Brain microvascular endothelial cell (primary cell): Measurements from ENCODE around the gene PPIC.

ENCODE experiments used
- DNase-seq: peaks from one replicate; pipeline ENCODE4 v3.0.0-alpha.2; 2020
- H3K27ac ChIP-seq: fragments of 250-450 bp; sonication (Bioruptor Pico); 2 replicates; pipeline ENCODE4 v1.5.1; 2020; ENCODE audit warnings: mild to moderate bottlenecking, moderate library complexity
- H3K27me3 ChIP-seq: fragments of 250-450 bp; sonication (Bioruptor Pico); replicated peaks from 2 replicates; pipeline ENCODE4 v1.5.1; 2020; ENCODE audit warnings: mild to moderate bottlenecking
- H3K36me3 ChIP-seq: fragments of 250-450 bp; sonication (Bioruptor Pico); replicated peaks from 2 replicates; pipeline ENCODE4 v1.5.1; 2020; ENCODE audit warnings: mild to moderate bottlenecking
- H3K4me3 ChIP-seq: 2 replicates; pipeline ENCODE4 v1.5.1; 2011; ENCODE audit warnings: low read depth, mild to moderate bottlenecking, control low read depth, low read length, moderate library complexity
- CTCF ChIP-seq: IDR thresholded peaks from 2 replicates; pipeline ENCODE4 v1.5.1; 2011; ENCODE audit warnings: low read depth, mild to moderate bottlenecking, moderate library complexity, low read length, control low read depth, inconsistent platforms; ENCODE audit errors: missing control alignments
- in situ Hi-C: cut with HindIII; loops from 2 replicates; pipeline ENCODE4 v1.10.0; 2017; ENCODE audit warnings: low sequenced_read_pairs, low pct_ligation_motif_present

The PPIC gene

GRCh38 chr5:123046222-123046621 lies 9.7 kb upstream of the PPIC start:
- no peak overlapping the region for H3K4me3 ChIP-seq
- in situ Hi-C loops: no loop called here
- H3K27me3 ChIP-seq: no peaks in the 10 kb centered on the region
- H3K36me3 ChIP-seq: no peaks in the 10 kb centered on the region
- no peak for DNase-seq
- no peak overlapping the region for H3K27ac ChIP-seq
- TF ChIP-seq CTCF: no peak

GRCh38 chr5:123044926-123045617 lies 8.5 kb upstream of the PPIC start:
- no peak for TF ChIP-seq CTCF
- in situ Hi-C loops: no loop called here
- H3K27me3 ChIP-seq: no peaks in the 10 kb centered on the region
- no peak for DNase-seq
- H3K36me3 ChIP-seq: no peaks in the 10 kb centered on the region
- H3K4me3 ChIP-seq: no peak overlapping the region
- H3K27ac ChIP-seq: no peak overlapping the region

GRCh38 chr5:123039673-123040072 lies 3.1 kb upstream of the PPIC start:
- in situ Hi-C loops: no loop called here
- no peak for TF ChIP-seq CTCF
- Histone ChIP-seq H3K27ac (no peak overlapping the region), H3K27me3 (no peaks in the 10 kb centered on the region), H3K36me3 (no peaks in the 10 kb centered on the region), H3K4me3 (no peak overlapping the region)
- DNase-seq: no peak

GRCh38 chr5:123037104-123037418 lies 536 bp upstream of the PPIC start:
- Histone ChIP-seq H3K4me3 (peak overlapping the region; percentile 84), H3K36me3 (no peaks in the 10 kb centered on the region), H3K27me3 (no peaks in the 10 kb centered on the region), H3K27ac (peak overlapping the region; percentile 30)
- no peak for DNase-seq
- TF ChIP-seq CTCF: no peak
- in situ Hi-C loops: no loop called here

- H3K27ac ChIP-seq: no peak overlapping the region
- in situ Hi-C loops: no loop called here
- TF ChIP-seq CTCF: no peak
- no peaks in the 10 kb centered on the region for H3K27me3 ChIP-seq
- peak; percentile 23 for DNase-seq
- no peaks in the 10 kb centered on the region for H3K36me3 ChIP-seq
- peak overlapping the region; percentile 84 for H3K4me3 ChIP-seq
Observed at GRCh38 chr5:123035918-123036390, 571 bp downstream of the PPIC start.

GRCh38 chr5:123035360-123035917 lies 1.1 kb downstream of the PPIC start:
- H3K36me3 ChIP-seq: no peaks in the 10 kb centered on the region
- H3K27ac ChIP-seq: no peak overlapping the region
- H3K4me3 ChIP-seq: peak overlapping the region; percentile 84
- DNase-seq: peak; percentile 25
- no peak for TF ChIP-seq CTCF
- no peaks in the 10 kb centered on the region for H3K27me3 ChIP-seq
- in situ Hi-C loops: no loop called here
